Suppressor macrophage (primary cell): ENCODE measurements around the gene DMKN.
"Not testable (repeated sequence)": the region's sequence is repeated elsewhere in the genome, so short reads cannot be mapped to it uniquely, and the experiment has no call there.

Experiments
- DNase-seq, 4 experiments: peaks; one replicate each; pipeline ENCODE4 v3.0.0-alpha.2; 2020 to 2022

Gene DMKN

DNA sequence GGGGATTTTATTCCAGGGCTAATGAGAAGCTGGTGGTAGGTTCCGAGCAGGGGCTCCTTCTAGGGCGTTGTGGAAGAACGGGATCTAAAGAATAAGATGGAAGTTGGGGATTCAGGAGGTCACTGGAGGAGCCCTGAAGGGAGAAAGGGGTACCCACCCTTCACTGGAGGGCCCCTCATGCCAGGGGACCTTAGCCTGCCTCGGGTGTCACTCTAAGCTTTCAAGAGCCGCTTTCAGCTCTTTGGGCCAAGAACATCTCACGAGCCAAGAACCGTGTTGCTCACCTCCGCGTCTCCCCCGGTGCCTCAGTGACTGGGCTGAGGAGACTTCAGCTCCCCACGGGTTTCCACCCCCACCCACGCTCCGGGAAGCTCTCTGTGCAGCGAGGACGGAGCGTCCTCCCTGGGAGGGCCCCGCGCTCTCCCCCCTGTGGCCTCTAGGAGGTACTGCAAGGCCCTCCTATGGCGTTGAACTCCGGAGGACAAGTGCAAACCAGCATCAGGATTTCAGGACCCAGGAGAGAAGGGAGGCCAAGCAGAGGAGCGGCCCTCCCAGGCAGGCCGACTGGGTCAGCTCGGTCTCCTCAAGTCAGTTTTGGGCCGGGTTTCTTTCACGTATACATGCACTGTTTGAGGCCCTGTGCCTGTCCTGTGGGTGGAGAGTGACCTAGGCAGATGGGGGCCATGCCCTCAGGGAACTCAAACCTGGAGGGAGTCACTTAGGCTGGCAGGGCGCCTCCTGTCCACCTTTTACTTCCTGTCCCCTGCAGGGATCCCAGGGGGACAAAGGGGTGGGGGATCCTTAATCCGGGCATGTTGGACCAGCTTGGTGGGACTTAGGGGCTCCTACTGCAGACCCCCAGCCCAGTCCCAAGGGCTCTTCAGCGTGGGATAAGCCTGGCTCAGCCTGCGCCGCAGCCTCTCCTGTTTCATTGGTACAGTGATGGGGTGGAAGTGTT, 18.1 kb downstream of the DMKN start:
- DNase-seq = peak; percentile 78 to 92 (median 86)

DNA sequence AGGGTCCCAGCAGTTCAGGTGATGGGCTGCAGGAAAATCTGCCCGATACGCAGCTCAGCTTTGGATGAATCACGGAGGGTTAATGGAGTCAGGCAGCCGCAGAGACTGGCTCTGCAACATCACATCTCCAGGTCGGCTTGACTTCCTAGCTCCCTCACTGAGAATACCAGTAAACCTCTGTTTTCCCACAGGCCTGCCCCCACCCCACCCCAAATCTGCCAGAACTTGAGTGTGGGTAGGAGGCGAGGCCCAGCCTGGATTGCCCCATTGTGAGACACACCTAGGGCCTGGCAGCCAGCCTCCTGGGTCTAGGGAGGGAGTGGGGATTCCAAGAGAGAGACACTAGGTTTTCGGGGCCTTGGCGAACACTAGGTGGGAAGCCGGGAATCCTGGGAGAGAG, 19.5 kb downstream of the DMKN start:
- no peak for DNase-seq

DNA sequence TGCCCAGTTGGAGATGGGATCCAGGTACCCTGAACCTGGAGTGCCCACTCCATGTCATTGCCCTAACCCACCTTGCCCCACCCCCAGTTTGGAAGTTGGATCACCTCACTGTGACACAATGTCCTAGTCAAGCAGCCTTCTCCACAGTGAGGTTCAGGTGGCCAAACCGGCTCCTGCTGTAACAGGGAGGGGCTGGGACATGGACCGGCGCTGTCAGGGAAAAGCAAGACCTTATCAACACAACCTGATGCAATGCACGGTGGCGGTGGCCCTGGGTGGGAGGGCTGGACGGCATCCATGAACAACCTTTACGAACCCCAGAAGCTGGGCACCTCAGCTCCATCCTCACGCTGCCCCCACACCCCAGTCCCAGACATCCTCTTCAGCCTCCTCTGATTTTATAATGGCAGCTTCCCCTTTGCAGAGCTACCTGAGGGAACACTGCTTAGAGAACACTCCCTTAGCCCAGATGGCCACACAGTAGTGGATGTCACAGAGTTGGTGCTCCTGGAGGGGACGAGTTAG, 21.6 kb downstream of the DMKN start:
- DNase-seq = no peak

DNA sequence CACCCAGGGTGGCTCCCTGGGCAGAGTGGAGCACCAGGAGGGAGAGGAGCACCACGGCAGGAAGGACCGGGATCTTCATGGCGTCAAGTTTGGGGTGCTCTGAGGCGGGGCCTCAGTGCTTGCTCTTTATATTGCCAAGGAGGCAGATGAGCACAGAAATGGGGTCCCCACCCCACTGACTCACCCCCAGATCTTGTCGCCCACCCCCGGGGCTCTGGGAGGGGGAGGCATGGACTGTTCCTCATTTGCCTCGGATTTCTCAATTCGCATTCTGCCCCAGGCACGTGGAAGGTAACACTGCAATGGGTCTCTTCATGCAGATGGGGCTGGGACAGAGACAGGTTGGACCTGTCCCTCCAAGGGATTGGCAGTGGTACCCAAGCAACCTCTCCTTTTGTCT, 23.1 kb downstream of the DMKN start, which contains the start of gene KRTDAP:
Gene KRTDAP, minus strand, starts transcription at position 101 of the 400 bp plus-strand sequence. Its CDS starts 22 bp downstream, at position 79.
- DNase-seq = peak in 1 of 4 experiments; percentile 13

GRCh38 chr19:35488677-35489076, 24.8 kb downstream of the DMKN start:
- no peak for DNase-seq

DNA sequence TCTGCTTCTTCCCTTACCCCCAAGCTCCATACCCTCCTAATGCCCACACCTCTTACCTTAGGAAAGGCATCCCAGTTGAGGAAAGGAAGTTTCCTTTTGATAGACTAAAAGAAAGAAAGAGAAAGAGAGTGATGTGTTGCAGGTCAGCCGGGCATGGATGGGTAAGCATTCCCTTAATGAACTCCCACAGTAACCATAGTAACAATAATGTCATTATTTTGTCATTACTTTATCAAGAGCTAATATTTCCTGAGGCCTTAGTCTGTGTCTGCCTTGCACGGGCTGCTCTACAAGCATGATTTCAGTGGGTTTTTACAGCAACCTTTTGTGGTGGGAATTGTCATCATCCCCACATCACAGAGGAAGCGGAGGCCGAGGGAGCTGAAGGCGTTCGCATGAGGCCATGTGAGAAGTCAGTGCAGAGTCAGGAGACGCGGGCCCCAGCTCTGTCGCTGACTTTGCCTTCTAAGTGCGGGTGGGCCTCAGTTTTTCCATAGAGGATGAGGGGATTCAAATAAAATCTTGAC, 25.7 kb downstream of the DMKN start:
- DNase-seq = no peak

GRCh38 chr19:35486268-35486708, 27.2 kb downstream of the DMKN start:
- DNase-seq = no peak

GRCh38 chr19:35484252-35485036, 29.0 kb downstream of the DMKN start:
- DNase-seq = no peak

GRCh38 chr19:35483089-35483488, 30.4 kb downstream of the DMKN start:
- DNase-seq = no peak

DNA sequence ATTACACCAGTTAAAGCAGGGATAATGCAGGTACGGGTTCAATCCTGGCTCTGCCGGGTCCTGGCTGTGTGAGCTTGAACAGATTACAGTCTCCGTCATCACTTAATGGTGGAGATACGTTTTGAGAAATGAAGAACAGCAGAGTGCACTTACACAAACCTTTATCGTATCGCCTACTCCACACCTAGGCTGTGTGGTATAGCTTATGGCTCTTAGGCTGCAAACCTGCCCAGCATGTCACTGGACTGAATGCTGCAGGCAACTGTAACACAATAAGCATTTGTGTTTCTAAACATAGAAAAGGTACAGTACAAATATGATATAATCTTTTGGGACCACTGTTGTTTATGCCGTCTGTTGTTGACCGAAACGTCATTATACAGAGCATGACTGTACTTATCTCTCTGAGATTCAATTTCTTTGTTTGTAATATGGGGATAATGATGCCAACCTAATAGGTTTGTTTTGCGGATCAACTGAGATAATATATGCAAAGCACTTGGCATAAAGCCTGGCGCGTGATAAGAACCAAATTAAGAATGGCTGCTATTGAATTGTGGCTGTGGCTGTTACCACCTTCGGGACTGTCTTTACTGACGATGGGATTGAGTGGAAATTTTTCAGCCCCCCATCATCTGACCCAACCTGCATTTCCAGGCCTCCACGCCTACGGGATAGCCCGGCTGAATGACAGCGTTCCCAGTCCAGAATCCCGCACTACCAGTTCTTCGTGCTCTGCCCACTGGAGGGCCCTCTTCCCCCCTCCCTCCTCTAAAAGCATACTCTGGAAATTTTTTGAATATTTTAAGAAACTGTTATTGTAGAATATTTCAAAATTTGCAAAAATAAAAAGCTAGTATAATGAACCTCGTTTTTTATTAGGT, 34.4 kb downstream of the DMKN start:
- no peak for DNase-seq

DNA sequence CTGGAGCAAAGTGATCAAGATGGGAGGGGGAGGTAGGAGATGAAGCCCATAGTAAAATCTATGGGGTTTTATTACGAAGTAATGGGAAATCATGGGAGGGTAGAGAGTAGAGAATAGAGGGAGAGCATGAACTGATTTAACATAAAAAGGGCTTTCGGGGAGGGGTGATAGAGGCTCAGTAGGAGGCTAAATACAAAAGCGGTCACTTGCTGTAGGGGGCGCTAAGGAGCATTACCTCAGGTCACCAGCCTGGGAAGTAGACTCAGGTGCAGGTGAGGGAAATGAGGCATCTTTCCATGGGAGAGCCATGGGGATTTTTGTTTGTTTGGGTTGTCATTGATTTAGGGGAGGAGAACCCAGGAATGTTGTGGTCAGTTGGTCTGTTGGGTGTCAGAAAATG, 37.3 kb downstream of the DMKN start:
- DNase-seq = no peak

- DNase-seq = not testable (repeated sequence)
Measured at GRCh38 chr19:35474594-35474993, 38.9 kb downstream of the DMKN start.

GRCh38 chr19:35474104-35474503, 39.3 kb downstream of the DMKN start:
- DNase-seq = no peak

DNA sequence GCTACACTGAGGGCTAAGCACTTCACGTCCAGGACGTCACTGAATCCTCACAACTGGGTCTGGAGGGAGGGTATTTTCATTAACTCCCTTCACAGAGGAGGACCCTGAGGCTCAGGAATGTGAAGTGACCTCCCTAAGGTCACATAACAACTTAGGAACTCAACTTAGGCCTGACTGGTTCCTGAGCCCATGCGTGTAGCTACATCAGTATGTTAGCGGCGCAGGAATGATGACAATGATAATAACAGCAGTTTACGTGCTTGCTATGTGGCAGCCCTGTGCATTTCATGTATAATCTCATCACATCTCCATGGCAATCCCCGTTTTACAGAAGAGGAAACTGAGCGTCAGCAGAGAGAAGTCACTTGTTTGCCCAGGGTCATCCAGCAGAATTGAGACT, 41.5 kb downstream of the DMKN start:
- DNase-seq = no peak

GRCh38 chr19:35471075-35471474, 42.4 kb downstream of the DMKN start:
- not testable (repeated sequence) for DNase-seq

- DNase-seq = peak in 3 of 4 experiments; percentile 20 to 41 (median 40)
Measured at GRCh38 chr19:35470128-35470527, 43.3 kb downstream of the DMKN start.

- DNase-seq = peak; percentile 58 to 81 (median 75)
Measured at GRCh38 chr19:35468637-35469036, 44.8 kb downstream of the DMKN start.

DNA sequence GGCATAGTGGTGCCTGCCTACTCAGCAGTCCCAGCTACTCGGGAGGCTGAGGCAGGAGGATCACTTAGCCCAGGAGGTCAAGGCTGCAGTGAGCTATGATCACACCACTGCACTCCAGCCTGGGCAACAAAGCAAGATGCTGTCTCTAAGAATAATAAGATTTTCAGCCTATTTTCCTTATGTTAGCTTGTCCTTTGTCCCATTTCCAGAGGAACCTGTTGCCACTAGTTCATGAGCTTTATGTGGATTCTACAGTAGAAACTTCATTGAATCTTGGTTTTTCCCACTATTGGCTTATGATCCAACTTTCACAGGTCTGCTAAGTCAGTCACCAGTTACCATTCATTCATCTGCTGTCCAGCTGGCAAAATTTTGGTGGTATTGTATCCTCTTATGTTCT, 47.2 kb downstream of the DMKN start:
- no peak for DNase-seq

DNA sequence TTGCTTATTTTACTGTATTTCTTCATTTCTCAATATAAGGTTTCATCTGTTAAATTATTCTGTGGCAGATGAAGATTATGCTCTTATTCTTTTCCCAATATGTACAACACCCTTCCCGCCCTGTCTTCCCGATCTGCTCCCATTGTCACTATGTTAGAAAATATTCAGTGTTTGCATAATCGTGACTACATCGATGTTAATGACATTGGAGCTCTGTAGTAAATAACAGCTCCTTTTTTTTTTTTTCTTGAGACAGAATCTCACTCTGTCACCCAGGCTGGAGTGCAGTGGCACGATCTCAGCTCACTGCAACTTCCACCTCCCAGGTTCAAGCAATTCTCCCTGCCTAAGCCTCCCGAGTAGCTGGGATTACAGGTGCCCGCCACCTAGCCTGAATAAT, 50.5 kb downstream of the DMKN start:
- DNase-seq = not testable (repeated sequence)

GRCh38 chr19:35462476-35462953, 50.9 kb downstream of the DMKN start:
- DNase-seq = peak; percentile 79 to 95 (median 84)

DNA sequence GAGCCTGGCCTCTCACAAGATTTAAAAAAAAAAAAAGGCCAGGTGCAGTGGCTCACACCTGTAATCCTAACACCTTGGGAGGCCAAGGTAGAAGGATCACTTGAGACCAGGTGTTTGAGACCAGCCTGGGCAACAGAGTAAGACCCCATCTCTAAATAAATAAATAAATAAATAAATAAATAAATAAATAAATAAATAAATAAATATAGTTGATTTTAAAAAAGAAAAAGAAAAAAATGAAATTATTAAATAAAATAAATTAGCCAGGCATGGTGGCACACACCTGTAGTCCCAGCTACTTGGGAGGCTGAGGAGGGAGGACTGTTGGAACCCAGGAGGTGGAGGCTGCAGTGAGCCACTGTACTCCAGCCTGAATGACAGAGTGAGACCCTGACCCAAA, 51.7 kb downstream of the DMKN start:
- DNase-seq = not testable (repeated sequence)

- DNase-seq = no peak
Measured at GRCh38 chr19:35461060-35461459, 52.4 kb downstream of the DMKN start.
